ACC112 (cell line): ENCODE data around the gene PLPP4.

Experiments
- H2AFZ ChIP-seq: fragments of 200-600 bp; sonication (generic); one replicate; pipeline ENCODE4 v1.6.0; 2017; ENCODE audit warnings: antibody characterized with exemption, low read length; ENCODE audit not compliant: unreplicated experiment
- H3K27ac ChIP-seq: fragments of 200-600 bp; sonication (generic); 2 replicates; pipeline ENCODE4 v1.5.1; 2014; ENCODE audit warnings: low read depth, mild to moderate bottlenecking, antibody characterized with exemption, low read length, moderate library complexity
- H3K27me3 ChIP-seq: fragments of 200-600 bp; sonication (generic); 2 replicates; pipeline ENCODE4 v1.6.1; 2014; ENCODE audit warnings: mild to moderate bottlenecking, antibody characterized with exemption, low read length, moderate library complexity, mixed read lengths; ENCODE audit not compliant: insufficient read depth
- H3K36me3 ChIP-seq: fragments of 200-600 bp; sonication (generic); 2 replicates; pipeline ENCODE4 v1.6.1; 2016; ENCODE audit warnings: mild to moderate bottlenecking, antibody characterized with exemption, low read length, moderate library complexity, mixed read lengths; ENCODE audit not compliant: insufficient read depth
- H3K4me1 ChIP-seq: fragments of 200-600 bp; sonication (generic); one replicate; pipeline ENCODE4 v1.6.1; 2016; ENCODE audit warnings: low read length, mixed read lengths; ENCODE audit not compliant: insufficient read depth, unreplicated experiment, control insufficient read depth
- H3K4me3 ChIP-seq: fragments of 200-600 bp; sonication (generic); 2 replicates; pipeline ENCODE4 v1.5.1; 2014; ENCODE audit warnings: mild to moderate bottlenecking, low read depth, low read length
- H3K79me2 ChIP-seq: fragments of 200-600 bp; sonication (generic); one replicate; pipeline ENCODE4 v1.6.0; 2016; ENCODE audit warnings: low read length; ENCODE audit not compliant: control insufficient read depth, unreplicated experiment, insufficient read depth

Gene PLPP4

DNA sequence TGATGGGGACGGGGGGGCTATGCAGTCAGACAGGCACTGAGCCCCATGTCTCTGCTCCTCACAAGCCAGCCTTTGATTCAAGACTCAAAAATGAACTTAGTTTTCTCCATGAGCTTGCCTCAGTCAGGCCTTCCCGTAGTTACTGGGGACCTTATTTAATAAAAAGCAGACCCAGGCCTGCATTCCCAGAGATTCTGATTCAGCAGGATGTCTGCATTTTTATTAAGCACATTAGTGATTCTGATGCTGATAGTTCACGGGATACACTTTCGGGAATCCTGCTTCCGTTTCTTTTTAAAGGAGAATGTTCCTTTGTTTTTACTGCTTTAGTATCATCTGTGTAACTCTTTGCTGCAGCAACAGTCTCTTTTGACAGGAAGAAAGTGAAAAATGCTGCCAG is 28.3 kb upstream of the PLPP4 start:
- Histone ChIP-seq H3K79me2 (no peaks in the 10 kb centered on the region), H3K27ac (no peak overlapping the region), H3K36me3 (no peaks in the 10 kb centered on the region), H3K4me3 (no peak overlapping the region), H2AFZ (no peak overlapping the region), H3K4me1 (peaks cover 5% of the 10 kb centered on the region), H3K27me3 (no peaks in the 10 kb centered on the region)

- Histone ChIP-seq H3K36me3 (no peaks in the 10 kb centered on the region), H3K4me3 (no peak overlapping the region), H2AFZ (no peak overlapping the region), H3K27ac (no peak overlapping the region), H3K79me2 (no peaks in the 10 kb centered on the region), H3K4me1 (no peaks in the 10 kb centered on the region), H3K27me3 (no peaks in the 10 kb centered on the region)
Observed at GRCh38 chr10:120429395-120429794, 27.6 kb upstream of the PLPP4 start.

GRCh38 chr10:120431251-120431651 is 25.8 kb upstream of the PLPP4 start:
- Histone ChIP-seq H3K4me3 (no peak overlapping the region), H3K4me1 (no peaks in the 10 kb centered on the region), H2AFZ (no peak overlapping the region), H3K27ac (no peak overlapping the region), H3K36me3 (no peaks in the 10 kb centered on the region), H3K27me3 (no peaks in the 10 kb centered on the region), H3K79me2 (no peaks in the 10 kb centered on the region)

- Histone ChIP-seq H3K36me3 (no peaks in the 10 kb centered on the region), H3K4me3 (no peak overlapping the region), H3K79me2 (no peaks in the 10 kb centered on the region), H3K27me3 (no peaks in the 10 kb centered on the region), H3K27ac (no peak overlapping the region), H2AFZ (no peak overlapping the region), H3K4me1 (no peaks in the 10 kb centered on the region)
Observed at GRCh38 chr10:120432209-120432608, 24.8 kb upstream of the PLPP4 start.

GRCh38 chr10:120433141-120433540 is 23.9 kb upstream of the PLPP4 start:
- Histone ChIP-seq H3K36me3 (no peaks in the 10 kb centered on the region), H3K27me3 (no peaks in the 10 kb centered on the region), H3K27ac (no peak overlapping the region), H2AFZ (no peak overlapping the region), H3K4me3 (no peak overlapping the region), H3K4me1 (no peaks in the 10 kb centered on the region), H3K79me2 (no peaks in the 10 kb centered on the region)

- H3K27me3 ChIP-seq: no peaks in the 10 kb centered on the region
- H3K4me1 ChIP-seq: no peaks in the 10 kb centered on the region
- H2AFZ ChIP-seq: no peak overlapping the region
- no peak overlapping the region for H3K4me3 ChIP-seq
- H3K27ac ChIP-seq: no peak overlapping the region
- H3K36me3 ChIP-seq: no peaks in the 10 kb centered on the region
- H3K79me2 ChIP-seq: no peaks in the 10 kb centered on the region
Observed at GRCh38 chr10:120436439-120437112, 20.5 kb upstream of the PLPP4 start.

GRCh38 chr10:120437541-120437940 is 19.5 kb upstream of the PLPP4 start:
- no peaks in the 10 kb centered on the region for H3K36me3 ChIP-seq
- H3K4me3 ChIP-seq: no peak overlapping the region
- H3K27me3 ChIP-seq: no peaks in the 10 kb centered on the region
- no peaks in the 10 kb centered on the region for H3K79me2 ChIP-seq
- H3K27ac ChIP-seq: no peak overlapping the region
- no peaks in the 10 kb centered on the region for H3K4me1 ChIP-seq
- no peak overlapping the region for H2AFZ ChIP-seq

DNA sequence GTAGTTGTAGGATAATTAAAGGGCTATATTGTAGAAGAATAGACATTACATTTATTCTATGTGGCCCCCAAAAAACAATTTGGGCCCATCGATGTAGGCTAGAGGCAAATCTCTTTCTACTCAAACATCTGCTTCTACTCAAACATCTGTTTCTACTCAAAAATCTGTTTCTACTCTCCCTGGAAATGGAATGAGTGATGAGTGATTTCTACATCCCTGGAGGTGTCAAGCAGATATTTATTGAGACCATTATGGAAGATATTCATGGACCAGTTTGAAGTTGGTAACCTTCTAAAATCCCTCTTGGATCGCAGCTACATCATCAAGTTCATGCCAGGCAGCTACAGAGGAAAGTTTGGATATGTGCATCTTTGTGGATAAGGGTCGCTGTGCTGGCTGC is 5.1 kb upstream of the PLPP4 start:
- Histone ChIP-seq H3K4me3 (no peak overlapping the region), H2AFZ (no peak overlapping the region), H3K4me1 (no peaks in the 10 kb centered on the region), H3K27ac (no peak overlapping the region), H3K36me3 (no peaks in the 10 kb centered on the region), H3K27me3 (peaks cover 4% of the 10 kb centered on the region), H3K79me2 (no peaks in the 10 kb centered on the region)

DNA sequence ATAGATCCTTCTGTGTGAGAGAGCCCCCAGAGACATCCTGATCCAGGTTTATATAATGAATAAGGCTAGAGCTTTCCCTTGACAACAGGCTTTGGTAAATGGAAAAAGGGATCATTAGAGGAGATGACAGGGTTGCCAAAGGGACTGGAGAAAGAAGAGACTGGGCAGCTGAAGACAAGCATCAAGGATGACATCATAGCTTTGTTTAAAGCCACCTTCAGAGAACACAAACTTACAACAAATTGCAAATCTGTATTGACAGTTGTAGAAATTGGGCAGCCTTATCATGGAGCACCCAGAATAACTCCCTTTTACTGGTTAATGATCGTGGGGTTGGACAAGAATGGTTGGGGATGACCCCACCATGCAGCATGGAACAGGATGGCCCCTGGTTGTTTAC is 3.7 kb upstream of the PLPP4 start:
- no peak overlapping the region for H3K4me3 ChIP-seq
- H3K27me3 ChIP-seq: peaks cover 11% of the 10 kb centered on the region
- no peak overlapping the region for H2AFZ ChIP-seq
- H3K4me1 ChIP-seq: no peaks in the 10 kb centered on the region
- no peak overlapping the region for H3K27ac ChIP-seq
- no peaks in the 10 kb centered on the region for H3K79me2 ChIP-seq
- H3K36me3 ChIP-seq: no peaks in the 10 kb centered on the region

GRCh38 chr10:120453886-120454285 is 3.1 kb upstream of the PLPP4 start:
- H3K27ac ChIP-seq: no peak overlapping the region
- no peaks in the 10 kb centered on the region for H3K36me3 ChIP-seq
- H3K4me3 ChIP-seq: no peak overlapping the region
- H3K4me1 ChIP-seq: no peaks in the 10 kb centered on the region
- peaks cover 12% of the 10 kb centered on the region for H3K27me3 ChIP-seq
- H2AFZ ChIP-seq: no peak overlapping the region
- H3K79me2 ChIP-seq: no peaks in the 10 kb centered on the region

- peaks cover 12% of the 10 kb centered on the region for H3K27me3 ChIP-seq
- no peaks in the 10 kb centered on the region for H3K36me3 ChIP-seq
- no peak overlapping the region for H2AFZ ChIP-seq
- H3K27ac ChIP-seq: no peak overlapping the region
- H3K4me3 ChIP-seq: no peak overlapping the region
- no peaks in the 10 kb centered on the region for H3K79me2 ChIP-seq
- no peaks in the 10 kb centered on the region for H3K4me1 ChIP-seq
Observed at GRCh38 chr10:120455004-120455403, 2.0 kb upstream of the PLPP4 start.
